ENCODE measurements around the gene ZMAT2. TPM values are rescaled to one million over a fixed set of nuclear protein-coding genes. Genes with fewer than 3 reads are reported as not detected.
A peak's percentile ranks its signal among the peaks of the same experiment; 100 is the strongest.

ZMAT2 gene
- polyA plus RNA-seq, 1 donor (not counting 4 experiments of a cell fraction or from before 2014, with no cell fraction given): 75.0 TPM

DNA sequence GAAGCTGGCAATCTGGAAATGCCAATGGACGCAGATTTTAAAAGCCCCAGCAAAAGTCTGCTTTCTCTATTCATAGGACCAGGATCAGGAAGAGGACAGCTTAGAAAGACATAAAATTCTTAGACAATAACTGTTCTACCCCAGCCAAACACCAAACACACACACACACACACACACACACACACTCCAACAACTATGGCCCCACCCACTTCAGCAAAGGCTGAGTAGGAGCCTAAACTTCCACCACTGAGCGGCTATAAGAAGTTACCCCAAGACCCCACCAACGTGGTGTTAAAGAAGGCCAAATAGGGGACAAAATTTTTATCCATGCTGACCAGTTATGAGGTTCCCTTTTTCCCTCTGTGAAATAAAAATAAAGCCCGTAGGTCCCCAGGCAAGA is 32.9 kb downstream of the ZMAT2 start:
- dilution Hi-C loops (cut with MboI; ENCODE audit: extremely low pct_ligation_motif_present, low sequenced_read_pairs): no loop called here
- Histone ChIP-seq H3K9ac (ENCODE audit: control insufficient read depth, extremely low read depth, insufficient read depth, low read length) (no peak overlapping the region), H3K4me1 (ENCODE audit: control insufficient read depth, extremely low read depth, insufficient read depth, low read length) (no peaks in the 10 kb centered on the region), H3K4me2 (ENCODE audit: control insufficient read depth, extremely low read depth, insufficient read depth, low read depth, low read length) (no peak overlapping the region), H3K9me3 (ENCODE audit: control insufficient read depth, low read depth, low read length) (no peaks in the 10 kb centered on the region), H3K79me2 (ENCODE audit: control insufficient read depth, insufficient read depth, low read length) (no peaks in the 10 kb centered on the region), H3K27me3 (ENCODE audit: control insufficient read depth, extremely low read depth, insufficient read depth, low read length) (no peaks in the 10 kb centered on the region), H3K4me3 (ENCODE audit: control insufficient read depth in 2 of 3, extremely low read depth in 1 of 3, insufficient read depth in 2 of 3, low read depth in 1 of 3, low read length in 3 of 3) (no peak overlapping the region), H3K36me3 (ENCODE audit: control insufficient read depth in 2 of 2, extremely low read depth in 1 of 2, insufficient read depth in 2 of 2, low read length in 2 of 2) (no peaks in the 10 kb centered on the region), H3K27ac (ENCODE audit: control insufficient read depth, insufficient read depth, low read length) (no peak overlapping the region), H4K20me1 (ENCODE audit: control insufficient read depth, extremely low read depth, insufficient read depth, low read length) (no peaks in the 10 kb centered on the region), H2AFZ (ENCODE audit: control insufficient read depth, low read length) (no peak overlapping the region), H3K9me1 (ENCODE audit: control insufficient read depth, extremely low read depth, insufficient read depth, low read length) (no peaks in the 10 kb centered on the region)
- DNase-seq (ENCODE audit: low read depth, low spot score) (no peak), FAIRE-seq (no peak)
- TF ChIP-seq, protein P1, sequence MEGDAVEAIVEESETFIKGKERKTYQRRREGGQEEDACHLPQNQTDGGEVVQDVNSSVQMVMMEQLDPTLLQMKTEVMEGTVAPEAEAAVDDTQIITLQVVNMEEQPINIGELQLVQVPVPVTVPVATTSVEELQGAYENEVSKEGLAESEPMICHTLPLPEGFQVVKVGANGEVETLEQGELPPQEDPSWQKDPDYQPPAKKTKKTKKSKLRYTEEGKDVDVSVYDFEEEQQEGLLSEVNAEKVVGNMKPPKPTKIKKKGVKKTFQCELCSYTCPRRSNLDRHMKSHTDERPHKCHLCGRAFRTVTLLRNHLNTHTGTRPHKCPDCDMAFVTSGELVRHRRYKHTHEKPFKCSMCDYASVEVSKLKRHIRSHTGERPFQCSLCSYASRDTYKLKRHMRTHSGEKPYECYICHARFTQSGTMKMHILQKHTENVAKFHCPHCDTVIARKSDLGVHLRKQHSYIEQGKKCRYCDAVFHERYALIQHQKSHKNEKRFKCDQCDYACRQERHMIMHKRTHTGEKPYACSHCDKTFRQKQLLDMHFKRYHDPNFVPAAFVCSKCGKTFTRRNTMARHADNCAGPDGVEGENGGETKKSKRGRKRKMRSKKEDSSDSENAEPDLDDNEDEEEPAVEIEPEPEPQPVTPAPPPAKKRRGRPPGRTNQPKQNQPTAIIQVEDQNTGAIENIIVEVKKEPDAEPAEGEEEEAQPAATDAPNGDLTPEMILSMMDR (optimal IDR thresholded peaks at IDR 0.05 in 1 of 3, IDR thresholded peaks at IDR 0.05 in 1 of 3, conservative IDR thresholded peaks at IDR 0.05 in 1 of 3; ENCODE audit: extremely low read depth in 1 of 3, insufficient read depth in 2 of 3, low read length in 3 of 3): no peak
- no peak for TF ChIP-seq EZH2 (IDR thresholded peaks at IDR 0.05; ENCODE audit: low read length)

DNA sequence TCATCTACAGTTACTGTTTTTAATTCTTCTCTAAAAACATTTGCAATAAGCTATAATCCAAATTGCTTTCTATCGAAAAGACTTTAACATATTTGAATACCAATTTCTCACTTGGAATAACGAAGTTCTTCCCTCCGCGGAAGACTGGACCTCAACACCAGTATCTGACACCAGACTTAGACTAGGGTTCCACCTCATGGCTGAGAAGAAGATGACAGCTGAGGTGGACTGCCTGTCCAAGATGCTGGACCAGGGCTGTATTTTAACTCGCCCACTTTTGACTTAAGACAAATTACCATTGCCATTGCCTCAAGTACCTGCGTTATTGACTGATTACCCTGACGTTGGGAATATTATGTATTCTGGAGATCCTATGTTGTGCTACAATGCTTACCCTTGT is 34.1 kb downstream of the ZMAT2 start:
- no peak for FAIRE-seq
- H3K9me3 ChIP-seq (ENCODE audit: control insufficient read depth, low read depth, low read length): no peaks in the 10 kb centered on the region
- dilution Hi-C loops (cut with MboI; ENCODE audit: extremely low pct_ligation_motif_present, low sequenced_read_pairs): no loop called here

More for the DNA sequence above, 34.1 kb downstream of the ZMAT2 start:
- Histone ChIP-seq H3K4me3 (ENCODE audit: control insufficient read depth in 2 of 3, extremely low read depth in 1 of 3, insufficient read depth in 2 of 3, low read depth in 1 of 3, low read length in 3 of 3) (no peak overlapping the region), H3K9me1 (ENCODE audit: control insufficient read depth, extremely low read depth, insufficient read depth, low read length) (no peaks in the 10 kb centered on the region), H3K79me2 (ENCODE audit: control insufficient read depth, insufficient read depth, low read length) (no peaks in the 10 kb centered on the region), H3K27ac (ENCODE audit: control insufficient read depth, insufficient read depth, low read length) (no peak overlapping the region), H3K9ac (ENCODE audit: control insufficient read depth, extremely low read depth, insufficient read depth, low read length) (no peak overlapping the region), H3K4me1 (ENCODE audit: control insufficient read depth, extremely low read depth, insufficient read depth, low read length) (no peaks in the 10 kb centered on the region), H3K36me3 (ENCODE audit: control insufficient read depth in 2 of 2, extremely low read depth in 1 of 2, insufficient read depth in 2 of 2, low read length in 2 of 2) (no peaks in the 10 kb centered on the region), H3K4me2 (ENCODE audit: control insufficient read depth, extremely low read depth, insufficient read depth, low read depth, low read length) (no peak overlapping the region), H4K20me1 (ENCODE audit: control insufficient read depth, extremely low read depth, insufficient read depth, low read length) (no peaks in the 10 kb centered on the region), H2AFZ (ENCODE audit: control insufficient read depth, low read length) (no peak overlapping the region), H3K27me3 (ENCODE audit: control insufficient read depth, extremely low read depth, insufficient read depth, low read length) (no peaks in the 10 kb centered on the region)
- no peak for DNase-seq (ENCODE audit: low read depth, low spot score)
- TF ChIP-seq, protein P1 (optimal IDR thresholded peaks at IDR 0.05 in 1 of 3, IDR thresholded peaks at IDR 0.05 in 1 of 3, conservative IDR thresholded peaks at IDR 0.05 in 1 of 3; ENCODE audit: extremely low read depth in 1 of 3, insufficient read depth in 2 of 3, low read length in 3 of 3): peak in 2 of 3 experiments; percentile 18 to 33
- TF ChIP-seq EZH2 (IDR thresholded peaks at IDR 0.05; ENCODE audit: low read length): no peak

All from keratinocyte (primary cell).